K562 (cell line): ENCODE data around the gene ZNF213. TPM values are rescaled to one million over a fixed set of nuclear protein-coding genes. Genes with fewer than 3 reads are reported as not detected.
A peak's percentile ranks its signal among the peaks of the same experiment; 100 is the strongest.

Experiments used
- CC2D1A ChIP-seq: fragments of 450-650 bp; IDR thresholded peaks from 2 replicates; pipeline ENCODE4 v1.6.1; 2017; ENCODE audit warnings: mild to moderate bottlenecking
- GABPA ChIP-seq: fragments of 200-800 bp; sonication (Bioruptor generic); conservative IDR thresholded peaks from 2 replicates; pipeline ENCODE4 v1.6.1; 2016; ENCODE audit warnings: low read depth, missing genetic modification characterization, missing compliant biosample characterization
- GTF2A2 ChIP-seq: IDR thresholded peaks from 2 replicates; pipeline ENCODE4 v1.6.1; 2016; ENCODE audit warnings: mild to moderate bottlenecking, missing genetic modification characterization, missing compliant biosample characterization
- HDAC2 ChIP-seq: fragments of 450-650 bp; IDR thresholded peaks from 2 replicates; pipeline ENCODE4 v1.6.1; 2016; ENCODE audit warnings: mild to moderate bottlenecking
- HEY1 ChIP-seq: fragments of 250-450 bp; sonication (Bioruptor Pico); IDR thresholded peaks from 2 replicates; pipeline ENCODE4 v1.5.0; 2020; ENCODE audit warnings: mild to moderate bottlenecking, moderate library complexity, borderline replicate concordance
- KAT8 ChIP-seq: fragments of 450-650 bp; IDR thresholded peaks from 2 replicates; pipeline ENCODE4 v1.6.1; 2016; ENCODE audit warnings: low read depth, mild to moderate bottlenecking
- MAFG ChIP-seq: fragments of 450-650 bp; conservative IDR thresholded peaks from 2 replicates; pipeline ENCODE4 v1.6.1; 2016; ENCODE audit warnings: missing genetic modification characterization, missing compliant biosample characterization
- MXI1 ChIP-seq: IDR thresholded peaks from 2 replicates; pipeline ENCODE4 v1.6.1; 2011; ENCODE audit warnings: low read depth, mild to moderate bottlenecking, improper control_type of control experiment, low read length
- MYC ChIP-seq, 2 experiments: fragments of 250-450 bp in 1 of 2; sonication (Bioruptor Pico) in 1 of 2; IDR thresholded peaks; 2 replicates each; pipeline versions ENCODE4 v1.5.1 to v1.6.1; 2012 to 2021; ENCODE audit warnings: low read depth in 2 of 2, borderline replicate concordance in 1 of 2, improper control_type of control experiment in 1 of 2, low read length in 1 of 2, mild to moderate bottlenecking in 1 of 2, moderate library complexity in 1 of 2
- NFATC3 ChIP-seq: fragments of 450-650 bp; IDR thresholded peaks from 2 replicates; pipeline ENCODE4 v1.6.1; 2017; ENCODE audit warnings: mild to moderate bottlenecking
- PHF21A ChIP-seq: fragments of 450-650 bp; IDR thresholded peaks from 2 replicates; pipeline ENCODE4 v1.6.1; 2017; ENCODE audit warnings: low read depth, borderline replicate concordance
- POLR2H ChIP-seq: IDR thresholded peaks from 2 replicates; pipeline ENCODE4 v1.6.1; 2016; ENCODE audit warnings: missing genetic modification characterization, low read depth, mild to moderate bottlenecking, control low read depth, missing compliant biosample characterization, moderate library complexity
- PYGO2 ChIP-seq: fragments of 450-650 bp; IDR thresholded peaks from 2 replicates; pipeline ENCODE4 v1.6.1; 2016; ENCODE audit warnings: mild to moderate bottlenecking, missing genetic modification characterization, moderate library complexity, missing compliant biosample characterization
- RBBP5 ChIP-seq: fragments of 200-600 bp; sonication (generic); IDR thresholded peaks from 2 replicates; pipeline ENCODE4 v1.6.1; 2012; ENCODE audit warnings: borderline replicate concordance, mild to moderate bottlenecking, low read length, control low read depth, inconsistent platforms; ENCODE audit not compliant: insufficient read depth, poor library complexity, severe bottlenecking
- SREBF2 ChIP-seq: sonication (generic); formaldehyde crosslinking; IDR thresholded peaks from 2 replicates; pipeline ENCODE4 v1.4.0; 2020; ENCODE audit warnings: mild to moderate bottlenecking, missing genetic modification reagents
- YY1 ChIP-seq, 3 experiments: IDR thresholded peaks; 2 replicates each; pipeline ENCODE4 v1.6.1; 2011; ENCODE audit warnings: low read length in 2 of 3, mild to moderate bottlenecking in 2 of 3, moderate library complexity in 2 of 3, borderline replicate concordance in 1 of 3, control low read depth in 1 of 3, low read depth in 1 of 3; ENCODE audit not compliant: insufficient read depth in 3 of 3, insufficient replicate concordance in 2 of 3, control insufficient read depth in 1 of 3, insufficient read length in 1 of 3; ENCODE audit errors: extremely low read depth in 1 of 3
- ZBED1 ChIP-seq: IDR thresholded peaks from 2 replicates; pipeline ENCODE4 v1.6.1; 2014
- ZBTB17 ChIP-seq: fragments of 450-650 bp; formaldehyde crosslinking; IDR thresholded peaks from 2 replicates; pipeline ENCODE4 v1.4.0; 2020; ENCODE audit warnings: mild to moderate bottlenecking
- ZNF217 ChIP-seq: sonication (generic); formaldehyde crosslinking; IDR thresholded peaks from 2 replicates; pipeline ENCODE4 v1.8.0; 2022; ENCODE audit warnings: mild to moderate bottlenecking, missing genetic modification reagents
- ZNF695 ChIP-seq: fragments of 450-650 bp; formaldehyde crosslinking; IDR thresholded peaks from 2 replicates; pipeline ENCODE4 v1.4.0; 2020; ENCODE audit warnings: mild to moderate bottlenecking, moderate library complexity
- ZNF778 ChIP-seq: fragments of 450-650 bp; formaldehyde crosslinking; IDR thresholded peaks from 2 replicates; pipeline ENCODE4 v1.4.0; 2020; ENCODE audit warnings: mild to moderate bottlenecking, moderate library complexity
- polyA plus RNA-seq, 8 experiments: library from polyadenylated mRNA; depleted of rRNA in 4 of 8; stranded (reverse) in 5 of 8; unstranded in 3 of 8; fragments of >200 nt; fragmentation: Nextera tagmentation in 2 of 8; fragmentation: Illumina TruSeq in 1 of 8; extraction: Ambion mirVana in 2 of 8; extraction: Trizol in 1 of 8; gene quantifications; 2 replicates each; pipeline versions ENCODE4 v1.2.1 to v1.2.3, GENCODE V29; 2011 to 2014; ENCODE audit warnings: inconsistent platforms in 1 of 8, missing spikeins in 1 of 8
- total RNA-seq, 7 experiments: library from RNA; depleted of rRNA in 6 of 7; stranded (reverse); fragments of >200 nt in 6 of 7; fragmentation: Illumina TruSeq in 2 of 7; extraction: Trizol in 2 of 7; gene quantifications; 2 replicates each; pipeline versions ENCODE4 v1.2.1 to v1.2.3, GENCODE V29; 2011 to 2021; ENCODE audit warnings: low replicate concordance in 1 of 7
- TF ChIP-seq, protein P1 (sequence below): fragments of 450-650 bp; formaldehyde crosslinking; IDR thresholded peaks from 2 replicates; pipeline ENCODE4 v1.4.0; 2022; ENCODE audit warnings: missing genetic modification characterization
- TF ChIP-seq, protein P2 (sequence below): sonication (generic); formaldehyde crosslinking; IDR thresholded peaks from 2 replicates; pipeline ENCODE4 v1.8.1; 2023; ENCODE audit warnings: mild to moderate bottlenecking, missing genetic modification reagents
- TF ChIP-seq, protein P3 (sequence below): fragments of 250-450 bp; sonication (Bioruptor Pico); IDR thresholded peaks from 2 replicates; pipeline ENCODE4 v1.9.0; 2021; ENCODE audit warnings: mild to moderate bottlenecking
- TF ChIP-seq, protein P4 (sequence below): sonication (generic); formaldehyde crosslinking; IDR thresholded peaks from 2 replicates; pipeline ENCODE4 v1.9.0; 2022; ENCODE audit warnings: mild to moderate bottlenecking, missing genetic modification reagents

ZNF213 gene
- total and polyA plus RNA-seq, 9 of the 15 experiments (the other 6 are each of a cell fraction or from before 2014, with no cell fraction given), result 0.49 to 10.0 (median 1.8) TPM

DNA sequence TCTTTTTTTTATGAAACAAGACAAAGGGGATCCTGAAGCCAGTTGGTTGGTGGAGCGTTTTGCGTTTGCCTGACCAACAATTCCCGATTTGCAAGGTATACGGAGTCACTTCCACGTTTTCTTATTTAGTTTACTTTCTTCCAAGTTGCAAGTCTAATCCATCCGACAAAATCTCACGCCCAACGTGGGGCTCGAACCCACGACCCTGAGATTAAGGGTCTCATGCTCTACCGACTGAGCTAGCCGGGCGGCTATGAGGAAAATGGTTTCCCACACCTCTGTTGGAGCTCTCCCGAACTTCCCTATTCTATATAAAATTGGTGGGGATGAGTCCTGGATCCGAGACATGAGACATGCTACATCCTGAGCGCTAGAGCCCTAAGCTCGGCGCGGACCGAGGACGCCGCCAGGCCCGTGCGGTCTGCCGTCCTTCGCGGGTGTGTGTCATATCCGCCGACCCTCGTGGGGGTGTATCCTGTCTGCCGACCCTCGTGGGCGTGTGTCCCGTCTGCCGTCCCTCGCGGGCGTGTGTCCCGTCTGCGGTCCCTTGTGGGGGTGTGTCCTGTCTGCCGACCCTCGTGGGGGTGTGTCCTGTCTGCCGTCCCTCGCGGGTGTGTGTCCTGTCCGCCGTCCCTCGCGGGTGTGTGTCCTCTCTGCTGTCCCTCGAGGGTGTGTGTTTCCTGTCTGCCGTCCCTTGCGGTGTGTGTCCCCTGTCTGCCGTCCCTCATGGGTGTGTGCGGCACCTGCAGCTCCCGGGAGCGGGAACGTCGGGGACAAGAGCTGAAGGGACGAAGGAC, 22.6 kb downstream of the ZNF213 start (continued):
- TF ChIP-seq CC2D1A (peak; percentile 7; the same call in 1 of the 2 replicates), PHF21A (peak; percentile 31; the same call in 1 of the 2 replicates), MAFG (no peak), HEY1 (CRISPR knock-in tag) (no peak), YY1 (IDR thresholded peaks at IDR 0.05; ENCODE audit: borderline replicate concordance in 1 of 3, control insufficient read depth in 1 of 3, extremely low read depth in 1 of 3, insufficient read depth in 3 of 3, insufficient read length in 1 of 3, insufficient replicate concordance in 2 of 3, low read depth in 1 of 3, low read length in 2 of 3) (peak in 1 of 3 experiments; percentile 5), SREBF2 (no peak), MYC (IDR thresholded peaks at IDR 0.05; ENCODE audit: low read depth, low read length) (peak; percentile 36; the same call in 1 of the 2 replicates), MYC (CRISPR knock-in tag; IDR thresholded peaks at IDR 0.05; ENCODE audit: borderline replicate concordance, low read depth) (no peak), ZNF778 (CRISPR knock-in tag) (no peak), RBBP5 (no peak), NFATC3 (no peak), ZBTB17 (CRISPR knock-in tag) (no peak), GTF2A2 (tag) (no peak), PYGO2 (no peak), HDAC2 (no peak), ZNF217 (CRISPR knock-in tag) (no peak), POLR2H (tag) (peak; percentile 99), MXI1 (peak; percentile 40), KAT8 (no peak), ZBED1 (no peak), GABPA (tag) (peak; percentile 49; the same call in 1 of the 2 replicates), ZNF695 (CRISPR knock-in tag) (no peak)
- TF ChIP-seq, protein P1, sequence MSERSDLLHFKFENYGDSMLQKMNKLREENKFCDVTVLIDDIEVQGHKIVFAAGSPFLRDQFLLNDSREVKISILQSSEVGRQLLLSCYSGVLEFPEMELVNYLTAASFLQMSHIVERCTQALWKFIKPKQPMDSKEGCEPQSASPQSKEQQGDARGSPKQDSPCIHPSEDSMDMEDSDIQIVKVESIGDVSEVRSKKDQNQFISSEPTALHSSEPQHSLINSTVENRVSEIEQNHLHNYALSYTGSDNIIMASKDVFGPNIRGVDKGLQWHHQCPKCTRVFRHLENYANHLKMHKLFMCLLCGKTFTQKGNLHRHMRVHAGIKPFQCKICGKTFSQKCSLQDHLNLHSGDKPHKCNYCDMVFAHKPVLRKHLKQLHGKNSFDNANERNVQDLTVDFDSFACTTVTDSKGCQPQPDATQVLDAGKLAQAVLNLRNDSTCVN (CRISPR knock-in tag), result no peak
- TF ChIP-seq, protein P2, sequence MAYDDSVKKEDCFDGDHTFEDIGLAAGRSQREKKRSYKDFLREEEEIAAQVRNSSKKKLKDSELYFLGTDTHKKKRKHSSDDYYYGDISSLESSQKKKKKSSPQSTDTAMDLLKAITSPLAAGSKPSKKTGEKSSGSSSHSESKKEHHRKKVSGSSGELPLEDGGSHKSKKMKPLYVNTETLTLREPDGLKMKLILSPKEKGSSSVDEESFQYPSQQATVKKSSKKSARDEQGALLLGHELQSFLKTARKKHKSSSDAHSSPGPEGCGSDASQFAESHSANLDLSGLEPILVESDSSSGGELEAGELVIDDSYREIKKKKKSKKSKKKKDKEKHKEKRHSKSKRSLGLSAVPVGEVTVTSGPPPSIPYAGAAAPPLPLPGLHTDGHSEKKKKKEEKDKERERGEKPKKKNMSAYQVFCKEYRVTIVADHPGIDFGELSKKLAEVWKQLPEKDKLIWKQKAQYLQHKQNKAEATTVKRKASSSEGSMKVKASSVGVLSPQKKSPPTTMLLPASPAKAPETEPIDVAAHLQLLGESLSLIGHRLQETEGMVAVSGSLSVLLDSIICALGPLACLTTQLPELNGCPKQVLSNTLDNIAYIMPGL (CRISPR knock-in tag), result 0 out of 2 replicates have a peak, but pooled peaks have one; percentile 36
- TF ChIP-seq, protein P3, sequence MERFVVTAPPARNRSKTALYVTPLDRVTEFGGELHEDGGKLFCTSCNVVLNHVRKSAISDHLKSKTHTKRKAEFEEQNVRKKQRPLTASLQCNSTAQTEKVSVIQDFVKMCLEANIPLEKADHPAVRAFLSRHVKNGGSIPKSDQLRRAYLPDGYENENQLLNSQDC, result no peak
- TF ChIP-seq, protein P4, sequence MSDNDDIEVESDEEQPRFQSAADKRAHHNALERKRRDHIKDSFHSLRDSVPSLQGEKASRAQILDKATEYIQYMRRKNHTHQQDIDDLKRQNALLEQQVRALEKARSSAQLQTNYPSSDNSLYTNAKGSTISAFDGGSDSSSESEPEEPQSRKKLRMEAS (CRISPR knock-in tag), result peak; percentile 48
